Measurements from ENCODE around the gene PTPRM. TPM values are rescaled to one million over a fixed set of nuclear protein-coding genes. Genes with fewer than 3 reads are reported as not detected.

Gene PTPRM
- total and polyA plus RNA-seq, 3 donors from 2014 or later = 76.4 to 101 (median 94.6) TPM

GRCh38 chr18:8046441-8046840 lies 479.3 kb downstream of the PTPRM start:
- no peaks in the 10 kb centered on the region for H3K27me3 ChIP-seq
- intact Hi-C loops (cut with DNase I; ENCODE audit: low total_unique reads) = no loop called here
- TF ChIP-seq POLR2A (IDR thresholded peaks at IDR 0.05) (no peak), CTCF (IDR thresholded peaks at IDR 0.05) (no peak)
- no peak overlapping the region for H3K27ac ChIP-seq
- DNase-seq = no peak
- H3K36me3 ChIP-seq (ENCODE audit: low read depth, missing control alignments) = no peaks in the 10 kb centered on the region
- WGBS, 2 donors = 85 to 86% methylated on average over 5 of the region's 5 CpGs
- no peaks in the 10 kb centered on the region for H3K4me1 ChIP-seq
- no peak overlapping the region for H3K4me3 ChIP-seq
- H3K9me3 ChIP-seq = no peaks in the 10 kb centered on the region

- Histone ChIP-seq H3K27me3 (no peaks in the 10 kb centered on the region), H3K27ac (no peak overlapping the region), H3K36me3 (ENCODE audit: low read depth, missing control alignments) (no peaks in the 10 kb centered on the region), H3K4me1 (no peaks in the 10 kb centered on the region), H3K4me3 (no peak overlapping the region), H3K9me3 (no peaks in the 10 kb centered on the region)
- WGBS, 2 donors = 82 to 83% methylated on average over 2 of the region's 2 CpGs
- no peak for TF ChIP-seq CTCF (IDR thresholded peaks at IDR 0.05)
- TF ChIP-seq POLR2A (IDR thresholded peaks at IDR 0.05) = no peak
- intact Hi-C loops (cut with DNase I; ENCODE audit: low total_unique reads) = no loop called here
- no peak for DNase-seq
Measured at GRCh38 chr18:8049147-8049546, 482.0 kb downstream of the PTPRM start.

DNA sequence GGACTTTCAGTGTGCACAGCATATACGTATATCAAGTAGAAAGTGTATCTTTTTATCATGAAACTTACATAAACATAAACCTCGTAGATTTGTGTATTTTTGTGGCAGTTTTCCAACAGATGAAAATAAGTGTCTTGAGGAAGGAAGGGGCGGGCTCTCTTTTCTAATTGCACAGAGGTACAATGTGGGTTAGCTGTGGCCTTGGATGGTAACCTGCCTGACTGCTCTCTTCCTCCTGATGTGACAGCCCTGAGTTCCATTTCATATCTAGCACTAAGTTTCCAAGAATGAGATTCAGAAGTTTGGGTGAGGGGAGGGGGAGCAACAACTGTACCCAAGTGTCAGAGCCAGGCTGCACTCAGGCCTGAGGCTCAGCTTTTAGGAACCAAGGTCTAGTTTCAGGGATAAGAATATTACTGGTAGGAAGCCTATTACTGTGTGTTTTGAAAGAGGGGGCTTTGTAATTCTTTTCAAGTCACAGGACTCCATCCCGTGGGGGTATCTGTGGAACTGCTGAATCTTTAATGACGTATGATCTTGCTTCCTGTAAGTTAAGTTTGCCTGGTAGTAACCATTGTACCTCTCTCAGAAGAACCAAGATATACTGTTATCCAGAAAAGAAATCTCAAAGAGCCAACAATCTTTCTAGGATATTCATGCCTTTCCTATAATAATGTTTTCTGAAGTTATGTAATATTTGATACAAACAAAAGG lies 483.7 kb downstream of the PTPRM start:
- Histone ChIP-seq H3K27me3 (no peaks in the 10 kb centered on the region), H3K4me3 (no peak overlapping the region), H3K27ac (no peak overlapping the region), H3K9me3 (no peaks in the 10 kb centered on the region), H3K4me1 (no peaks in the 10 kb centered on the region), H3K36me3 (ENCODE audit: low read depth, missing control alignments) (no peaks in the 10 kb centered on the region)
- no peak for TF ChIP-seq POLR2A (IDR thresholded peaks at IDR 0.05)
- no peak for TF ChIP-seq CTCF (IDR thresholded peaks at IDR 0.05)
- intact Hi-C loops (cut with DNase I; ENCODE audit: low total_unique reads) = no loop called here
- WGBS, 2 donors = 72 to 76% methylated on average over 5 of the region's 5 CpGs
- DNase-seq = no peak

GRCh38 chr18:8051453-8051852 lies 484.3 kb downstream of the PTPRM start:
- DNase-seq = no peak
- WGBS, 2 donors = 77 to 88% methylated on average over 2 of the region's 2 CpGs
- Histone ChIP-seq H3K4me1 (no peaks in the 10 kb centered on the region), H3K36me3 (ENCODE audit: low read depth, missing control alignments) (no peaks in the 10 kb centered on the region), H3K27ac (no peak overlapping the region), H3K27me3 (no peaks in the 10 kb centered on the region), H3K9me3 (no peaks in the 10 kb centered on the region), H3K4me3 (no peak overlapping the region)
- intact Hi-C loops (cut with DNase I; ENCODE audit: low total_unique reads) = no loop called here
- no peak for TF ChIP-seq POLR2A (IDR thresholded peaks at IDR 0.05)
- no peak for TF ChIP-seq CTCF (IDR thresholded peaks at IDR 0.05)

DNA sequence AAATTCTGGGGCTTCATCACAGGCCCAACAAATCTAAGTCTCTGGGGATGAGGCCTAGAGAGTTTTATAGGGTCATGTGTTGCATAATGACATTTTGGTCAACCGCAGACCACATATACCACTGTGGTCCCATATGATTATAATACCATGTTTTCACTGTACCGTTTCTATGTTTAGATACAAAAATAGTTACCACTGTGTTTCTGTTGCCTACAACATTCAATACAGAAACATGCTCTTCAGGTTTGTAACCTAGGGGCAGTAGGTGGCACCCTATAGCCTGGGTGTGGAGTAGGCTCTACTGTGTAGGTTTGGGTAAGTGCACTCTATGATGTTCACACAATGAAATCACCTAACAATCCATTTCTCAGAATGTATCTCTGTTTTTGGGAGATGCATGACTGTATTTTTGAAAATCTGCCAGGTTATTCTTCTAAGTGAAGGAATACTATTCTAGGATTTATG lies 485.2 kb downstream of the PTPRM start:
- no peak for DNase-seq
- Histone ChIP-seq H3K9me3 (no peaks in the 10 kb centered on the region), H3K27ac (no peak overlapping the region), H3K4me3 (no peak overlapping the region), H3K4me1 (no peaks in the 10 kb centered on the region), H3K36me3 (ENCODE audit: low read depth, missing control alignments) (no peaks in the 10 kb centered on the region), H3K27me3 (no peaks in the 10 kb centered on the region)
- intact Hi-C loops (cut with DNase I; ENCODE audit: low total_unique reads) = no loop called here
- 76 to 89% methylated on average over 2 of the region's 2 CpGs for WGBS, 2 donors
- TF ChIP-seq POLR2A (IDR thresholded peaks at IDR 0.05) (no peak), CTCF (IDR thresholded peaks at IDR 0.05) (no peak)
